HUES48 (cell line): ENCODE data around the gene YTHDC1.

Experiments used
- H3K27ac ChIP-seq: one replicate; pipeline ENCODE4 v1.7.0; 2013; ENCODE audit warnings: low read depth, low read length, inconsistent platforms
- H3K27me3 ChIP-seq: 2 replicates; pipeline ENCODE4 v1.6.1; 2013; ENCODE audit warnings: mild to moderate bottlenecking, low read length; ENCODE audit not compliant: control insufficient read depth, insufficient read depth
- H3K36me3 ChIP-seq: 2 replicates; pipeline ENCODE4 v1.6.1; 2013; ENCODE audit warnings: low read length; ENCODE audit not compliant: control insufficient read depth, insufficient read depth
- H3K4me1 ChIP-seq: 2 replicates; pipeline ENCODE4 v1.6.1; 2013; ENCODE audit warnings: mild to moderate bottlenecking, low read length; ENCODE audit not compliant: control insufficient read depth, insufficient read depth
- H3K4me3 ChIP-seq: 2 replicates; pipeline ENCODE4 v1.5.1; 2013; ENCODE audit warnings: mild to moderate bottlenecking, low read depth, low read length
- H3K9ac ChIP-seq: 2 replicates; pipeline ENCODE4 v1.6.1; 2013; ENCODE audit warnings: mild to moderate bottlenecking, low read depth, low read length, moderate library complexity
- H3K9me3 ChIP-seq: 2 replicates; pipeline ENCODE4 v1.6.1; 2013; ENCODE audit warnings: low read length; ENCODE audit not compliant: control insufficient read depth, insufficient read depth

YTHDC1 gene

DNA sequence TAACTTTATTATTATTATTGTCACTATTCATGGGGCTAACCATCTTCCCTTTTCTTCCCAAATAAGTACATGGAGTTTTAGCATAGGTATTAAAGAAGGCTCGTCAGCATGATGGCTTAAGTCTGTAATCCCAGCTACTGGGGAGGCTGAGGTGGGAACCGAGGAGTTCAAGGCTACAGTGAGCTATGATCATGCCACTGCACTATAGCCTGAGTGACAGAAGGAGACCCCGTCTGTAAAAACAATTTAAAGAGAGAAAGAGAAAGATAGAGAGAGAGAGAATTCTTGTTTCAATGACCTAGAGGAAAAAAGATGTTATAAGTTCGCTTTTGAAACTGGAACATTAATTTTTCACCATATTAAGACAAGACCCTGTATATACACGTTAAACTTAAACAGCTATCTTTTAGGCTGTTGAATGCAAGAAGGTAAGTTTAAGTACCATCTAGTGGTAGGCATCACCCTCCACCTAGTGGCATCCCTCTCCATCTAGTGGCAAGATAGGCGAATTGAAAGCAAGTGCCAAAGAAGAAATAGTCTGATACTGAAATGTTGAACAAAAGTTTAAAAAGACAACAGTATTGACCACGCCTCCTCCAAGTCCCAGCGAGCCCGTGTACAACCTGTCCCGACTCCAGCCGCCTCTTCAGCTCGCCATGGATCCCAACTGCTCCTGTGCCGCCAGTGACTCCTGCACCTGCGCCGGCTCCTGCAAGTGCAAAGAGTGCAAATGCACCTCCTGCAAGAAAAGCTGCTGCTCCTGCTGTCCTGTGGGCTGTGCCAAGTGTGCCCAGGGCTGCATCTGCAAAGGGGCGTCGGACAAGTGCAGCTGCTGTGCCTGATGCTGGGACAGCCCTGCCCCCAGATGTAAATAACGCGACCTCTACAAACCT, 26.0 kb upstream of the YTHDC1 start:
- H3K27me3 ChIP-seq = no peaks in the 10 kb centered on the region
- peak overlapping the region; percentile 22 for H3K9ac ChIP-seq
- peak overlapping the region; percentile 56 for H3K4me3 ChIP-seq
- H3K27ac ChIP-seq = peak overlapping the region; percentile 42
- no peaks in the 10 kb centered on the region for H3K36me3 ChIP-seq
- H3K9me3 ChIP-seq = no peaks in the 10 kb centered on the region
- H3K4me1 ChIP-seq = peaks cover 54% of the 10 kb centered on the region

DNA sequence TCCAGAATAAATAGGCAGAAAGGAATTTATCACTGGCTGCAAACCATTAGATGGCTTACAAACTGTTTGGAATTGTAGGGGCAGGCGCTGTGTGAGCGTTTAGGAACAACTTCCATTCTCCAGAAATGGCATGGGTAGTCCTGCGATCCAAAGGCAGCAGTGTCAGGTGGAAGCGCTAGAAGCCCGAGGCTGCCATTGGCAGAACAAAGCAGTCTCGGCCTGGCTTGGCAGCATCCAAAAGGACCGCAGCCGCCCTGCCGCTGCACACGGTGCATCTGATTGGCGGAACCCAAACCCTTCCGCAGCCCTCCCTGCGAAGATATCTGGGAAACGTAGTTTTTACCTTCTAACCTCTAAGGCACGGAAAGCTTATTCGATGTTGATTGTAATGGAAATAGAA, 23.6 kb upstream of the YTHDC1 start:
- peak overlapping the region; percentile 50 for H3K4me3 ChIP-seq
- H3K27ac ChIP-seq = peak overlapping the region; percentile 95
- peaks cover 48% of the 10 kb centered on the region for H3K4me1 ChIP-seq
- H3K9ac ChIP-seq = peak overlapping the region; percentile 49; the same call in 1 of the 2 replicates
- no peaks in the 10 kb centered on the region for H3K36me3 ChIP-seq
- H3K27me3 ChIP-seq = peaks cover 12% of the 10 kb centered on the region
- H3K9me3 ChIP-seq = no peaks in the 10 kb centered on the region

DNA sequence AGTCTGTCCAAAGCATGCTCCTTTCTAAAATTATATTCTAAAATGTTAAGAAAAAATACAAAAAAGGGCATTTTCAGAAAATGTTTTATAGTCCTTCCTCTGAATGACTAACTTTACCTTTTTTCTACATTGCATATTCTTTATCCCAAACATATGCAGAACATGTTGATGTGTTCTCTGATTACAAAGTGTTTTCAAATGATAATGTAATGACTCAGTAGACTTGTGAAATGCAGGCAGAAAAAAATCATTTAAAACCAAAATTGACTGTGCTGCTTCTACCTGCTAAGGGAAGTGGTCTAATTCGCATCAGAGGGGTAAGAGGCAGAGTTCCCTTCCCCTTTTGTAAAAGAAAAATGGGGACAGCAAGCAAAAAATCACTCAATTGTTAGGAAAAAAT, 22.7 kb upstream of the YTHDC1 start:
- Histone ChIP-seq H3K27me3 (peaks cover 14% of the 10 kb centered on the region), H3K36me3 (no peaks in the 10 kb centered on the region), H3K9ac (peak overlapping the region; percentile 49), H3K27ac (peak overlapping the region; percentile 95), H3K4me1 (peaks cover 46% of the 10 kb centered on the region), H3K9me3 (no peaks in the 10 kb centered on the region), H3K4me3 (peak overlapping the region; percentile 50)

DNA sequence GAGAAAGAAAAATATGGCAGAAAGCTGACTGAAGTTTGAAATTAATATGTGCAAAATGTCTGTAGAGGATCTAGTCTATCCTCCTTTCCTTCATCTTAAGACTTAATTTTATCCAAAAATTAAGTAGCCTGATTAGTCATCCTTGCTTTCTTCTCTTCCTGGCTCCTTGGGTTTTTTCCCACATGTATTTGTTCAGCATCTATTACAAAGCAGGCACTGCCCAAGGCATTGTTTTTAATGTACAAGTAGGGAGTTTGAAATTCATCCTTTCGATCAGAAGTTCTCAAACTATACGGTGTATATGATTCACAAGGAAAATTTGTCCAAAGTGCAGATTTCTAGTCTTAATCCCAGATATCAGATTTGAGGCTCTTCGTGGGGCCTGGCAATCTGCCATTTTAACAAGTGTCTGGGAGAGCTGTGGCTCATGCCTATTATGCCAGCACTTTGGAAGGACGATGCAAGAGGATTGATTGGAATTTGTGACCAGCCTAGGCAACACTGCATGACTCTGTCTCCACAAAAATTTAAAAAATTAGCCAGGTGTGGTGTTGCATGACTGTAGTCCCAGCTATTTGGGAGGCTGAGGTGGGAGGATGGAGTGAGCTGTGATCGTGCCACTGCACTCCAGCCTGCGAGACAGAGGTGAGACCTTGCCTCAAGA, 19.4 kb upstream of the YTHDC1 start:
- Histone ChIP-seq H3K4me3 (no peak overlapping the region), H3K9ac (no peak overlapping the region), H3K4me1 (peaks cover 24% of the 10 kb centered on the region), H3K9me3 (peaks cover 14% of the 10 kb centered on the region; the same call in 1 of the 2 replicates), H3K27ac (no peak overlapping the region), H3K36me3 (no peaks in the 10 kb centered on the region), H3K27me3 (peaks cover 18% of the 10 kb centered on the region)

DNA sequence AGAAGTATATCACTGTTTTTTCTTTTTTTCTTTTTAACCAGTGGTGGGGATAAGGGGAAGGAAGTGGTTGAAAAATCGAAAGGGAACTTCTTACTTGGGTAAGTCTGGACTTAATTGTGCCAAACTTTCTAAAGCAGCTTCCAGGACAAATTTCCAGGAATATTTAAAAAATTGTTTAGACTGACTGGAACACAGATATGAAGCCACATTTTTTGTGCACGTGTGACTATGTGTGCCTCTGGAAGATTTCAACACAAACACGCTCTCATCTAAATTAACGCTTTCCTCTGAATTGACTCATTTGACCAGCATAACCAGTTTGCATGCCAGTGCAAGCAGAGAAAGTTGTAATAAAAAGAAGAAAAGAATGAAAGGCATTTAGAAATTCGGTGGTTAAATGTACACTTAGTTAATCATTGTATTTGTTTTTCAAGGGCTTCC, 18.8 kb upstream of the YTHDC1 start:
- peaks cover 18% of the 10 kb centered on the region for H3K27me3 ChIP-seq
- no peak overlapping the region for H3K4me3 ChIP-seq

DNA sequence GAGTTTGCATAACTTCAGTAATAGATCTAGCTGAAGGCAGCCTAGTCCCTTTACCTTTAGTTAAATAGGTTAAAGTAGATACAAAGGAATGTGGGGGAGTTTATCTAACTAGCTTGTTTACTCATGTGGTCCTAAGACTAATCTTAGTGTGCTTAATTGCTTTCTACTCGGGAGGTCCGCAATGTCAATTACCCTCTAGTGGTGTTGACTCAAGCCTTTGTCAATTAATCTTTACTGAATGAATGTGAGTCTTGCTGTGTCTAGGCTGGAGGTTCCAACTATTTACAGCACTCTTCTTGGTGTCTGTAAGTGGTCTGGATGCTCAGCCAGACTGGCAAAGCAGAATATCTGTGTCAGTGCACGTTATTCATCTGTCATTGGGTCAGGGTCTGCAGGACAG, 17.9 kb upstream of the YTHDC1 start:
- Histone ChIP-seq H3K36me3 (no peaks in the 10 kb centered on the region), H3K4me3 (no peak overlapping the region), H3K27ac (peak overlapping the region; percentile 32), H3K9me3 (peaks cover 14% of the 10 kb centered on the region; the same call in 1 of the 2 replicates), H3K27me3 (peaks cover 18% of the 10 kb centered on the region), H3K9ac (no peak overlapping the region), H3K4me1 (peaks cover 18% of the 10 kb centered on the region)

More for the DNA sequence above, 18.8 kb upstream of the YTHDC1 start:
- peaks cover 24% of the 10 kb centered on the region for H3K4me1 ChIP-seq
- no peak overlapping the region for H3K27ac ChIP-seq
- H3K9ac ChIP-seq = no peak overlapping the region
- no peaks in the 10 kb centered on the region for H3K36me3 ChIP-seq
- peaks cover 14% of the 10 kb centered on the region; the same call in 1 of the 2 replicates for H3K9me3 ChIP-seq

DNA sequence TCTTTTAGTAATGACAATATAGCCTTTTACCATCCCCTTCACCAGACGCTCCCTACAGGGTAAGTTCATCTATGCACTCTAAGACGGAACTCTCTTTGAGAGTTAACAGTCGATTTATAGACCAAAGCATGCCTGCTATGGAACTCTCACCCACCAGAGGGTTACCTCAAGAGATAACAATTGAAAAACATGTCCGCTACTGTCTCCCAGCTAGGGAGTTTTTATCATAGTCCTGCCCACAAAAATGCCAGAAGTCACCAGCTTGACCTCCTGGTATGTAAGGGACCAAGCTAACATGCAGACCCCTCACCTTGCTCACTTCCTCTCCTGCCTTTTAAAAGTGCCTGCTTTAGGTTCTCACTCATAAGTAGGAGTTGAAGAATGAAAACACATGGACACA, 16.7 kb upstream of the YTHDC1 start:
- Histone ChIP-seq H3K27ac (no peak overlapping the region), H3K27me3 (peaks cover 18% of the 10 kb centered on the region), H3K36me3 (no peaks in the 10 kb centered on the region), H3K9ac (no peak overlapping the region), H3K4me3 (no peak overlapping the region), H3K4me1 (peaks cover 8% of the 10 kb centered on the region), H3K9me3 (peaks cover 14% of the 10 kb centered on the region; the same call in 1 of the 2 replicates)

DNA sequence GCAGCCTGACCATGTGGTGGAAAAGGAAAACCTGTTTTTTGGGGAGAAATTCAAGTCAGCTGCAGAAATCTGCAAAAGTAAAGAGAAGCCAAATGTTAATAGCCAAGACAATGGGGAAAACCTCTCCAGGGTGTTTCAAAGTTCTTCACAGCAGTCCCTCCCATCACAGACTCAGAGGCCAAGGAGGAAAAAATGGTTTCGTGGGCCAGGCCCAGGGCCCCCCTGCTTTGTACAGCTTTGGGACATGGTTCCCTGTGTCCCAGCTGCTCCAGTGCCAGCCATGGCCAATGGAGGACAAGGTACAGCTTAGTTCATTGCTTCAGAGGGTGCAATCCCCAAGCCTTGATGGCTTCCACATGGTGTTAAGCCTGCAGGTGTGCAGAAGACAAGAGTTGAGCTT, 15.2 kb upstream of the YTHDC1 start:
- Histone ChIP-seq H3K4me1 (peaks cover 8% of the 10 kb centered on the region), H3K9ac (no peak overlapping the region), H3K27me3 (peaks cover 18% of the 10 kb centered on the region), H3K36me3 (no peaks in the 10 kb centered on the region), H3K27ac (no peak overlapping the region), H3K9me3 (peaks cover 14% of the 10 kb centered on the region; the same call in 1 of the 2 replicates), H3K4me3 (no peak overlapping the region)

DNA sequence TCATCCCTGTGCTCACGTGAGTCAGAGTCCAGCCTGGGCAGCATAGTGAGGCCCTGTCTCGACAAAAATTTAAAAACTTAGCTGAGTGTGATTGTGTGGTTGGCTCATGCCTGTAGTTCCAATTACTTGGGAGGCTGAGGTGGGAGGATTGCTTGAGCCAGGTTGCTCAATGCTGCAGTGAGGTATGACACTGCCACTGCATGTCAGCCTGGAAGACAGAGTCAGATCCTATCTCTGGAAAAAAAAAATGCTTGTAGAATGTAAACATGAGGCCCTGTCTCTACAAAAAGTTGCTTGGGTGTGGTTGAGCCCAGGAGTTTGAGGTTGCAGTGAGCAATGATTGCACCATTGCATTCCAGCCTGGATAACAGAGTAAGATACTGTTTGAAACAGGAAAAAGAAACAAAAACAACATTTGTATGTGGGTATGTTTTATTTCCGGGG, 11.3 kb upstream of the YTHDC1 start:
- Histone ChIP-seq H3K9ac (no peak overlapping the region), H3K9me3 (peaks cover 14% of the 10 kb centered on the region; the same call in 1 of the 2 replicates), H3K27me3 (no peaks in the 10 kb centered on the region), H3K27ac (no peak overlapping the region), H3K4me3 (no peak overlapping the region), H3K36me3 (no peaks in the 10 kb centered on the region), H3K4me1 (no peaks in the 10 kb centered on the region)

DNA sequence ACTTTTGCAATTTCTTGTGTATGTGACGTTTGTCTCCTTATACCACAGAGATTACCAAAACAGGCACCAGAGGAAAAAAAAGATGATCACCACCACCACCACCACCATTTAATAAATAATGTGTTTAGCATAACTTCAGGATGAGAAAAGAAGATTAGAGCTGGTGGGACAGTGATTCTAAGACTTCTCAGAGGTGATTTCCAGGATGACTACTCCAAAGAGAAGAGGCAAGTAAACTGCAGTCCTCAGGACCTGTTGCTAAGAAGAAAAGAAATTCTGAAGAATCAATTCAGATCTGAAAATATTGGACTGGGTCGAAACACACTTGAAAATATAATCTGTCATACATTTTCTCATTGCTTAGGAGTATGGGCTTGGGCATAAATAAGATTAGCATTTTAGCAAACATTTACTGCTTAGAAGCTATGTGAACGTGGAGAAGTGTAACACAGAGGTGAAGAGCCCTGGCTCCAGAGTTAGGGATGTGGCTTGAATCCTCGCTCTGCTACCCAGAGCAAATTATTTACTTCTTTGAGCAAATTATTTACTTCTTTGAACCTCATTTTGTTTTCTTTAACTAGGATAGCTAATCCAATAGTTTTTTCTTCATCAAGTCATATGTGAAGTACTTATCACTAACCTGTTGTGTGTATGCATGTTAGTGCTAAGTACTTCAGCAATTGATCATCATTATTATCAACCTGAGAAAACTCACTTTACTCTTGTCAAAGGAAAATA, 10.5 kb upstream of the YTHDC1 start:
- no peak overlapping the region for H3K4me3 ChIP-seq
- no peaks in the 10 kb centered on the region for H3K36me3 ChIP-seq
- peaks cover 6% of the 10 kb centered on the region; the same call in 1 of the 2 replicates for H3K9me3 ChIP-seq
- no peak overlapping the region for H3K27ac ChIP-seq
- H3K4me1 ChIP-seq = no peaks in the 10 kb centered on the region
- no peak overlapping the region for H3K9ac ChIP-seq
- no peaks in the 10 kb centered on the region for H3K27me3 ChIP-seq
